C1 segment of cervical spinal cord (tissue), 14 donors: Measurements from ENCODE around the gene FAM107B.
A peak's percentile ranks its signal among the peaks of the same experiment; 100 is the strongest.

ENCODE experiments used
- DNase-seq, 14 donors: peaks; one replicate each; lab custom pipeline; 2025; lab: John Stamatoyannopoulos, UW

FAM107B gene

GRCh38 chr10:14779001-14779651 is 4.4 kb upstream of the FAM107B start:
- DNase-seq: no peak

GRCh38 chr10:14776546-14776945 is 1.8 kb upstream of the FAM107B start:
- no peak for DNase-seq

- DNase-seq: no peak
Observed at GRCh38 chr10:14775656-14776055, 959 bp upstream of the FAM107B start.

GRCh38 chr10:14774214-14774580 is 500 bp downstream of the FAM107B start:
- DNase-seq: no peak

- no peak for DNase-seq
Observed at GRCh38 chr10:14773551-14774213, 1.0 kb downstream of the FAM107B start.

GRCh38 chr10:14772399-14772798 is 2.3 kb downstream of the FAM107B start:
- DNase-seq: no peak

- no peak for DNase-seq
Observed at GRCh38 chr10:14770927-14771326, 3.8 kb downstream of the FAM107B start.

- DNase-seq: no peak
Observed at GRCh38 chr10:14761372-14761771, 13.3 kb downstream of the FAM107B start.

- DNase-seq: no peak
Observed at GRCh38 chr10:14758994-14759664, 15.6 kb downstream of the FAM107B start.

GRCh38 chr10:14758451-14758850 is 16.2 kb downstream of the FAM107B start:
- no peak for DNase-seq

GRCh38 chr10:14757986-14758385 is 16.7 kb downstream of the FAM107B start:
- DNase-seq: no peak

GRCh38 chr10:14757394-14757793 is 17.3 kb downstream of the FAM107B start:
- DNase-seq: no peak

- DNase-seq: no peak
Observed at GRCh38 chr10:14753441-14753840, 21.3 kb downstream of the FAM107B start.

GRCh38 chr10:14751921-14752320 is 22.8 kb downstream of the FAM107B start:
- DNase-seq: peak in 3 of 14 donors; percentile 25 to 97 (median 37)

GRCh38 chr10:14751014-14751896 is 23.4 kb downstream of the FAM107B start:
- DNase-seq: peak in 4 of 14 donors; percentile 15 to 48 (median 24)

- DNase-seq: peak in 3 of 14 donors; percentile 13 to 78 (median 18)
Observed at GRCh38 chr10:14749070-14749809, 25.5 kb downstream of the FAM107B start.

GRCh38 chr10:14748441-14748840 is 26.3 kb downstream of the FAM107B start:
- peak in 2 of 14 donors; percentile 17 to 32 for DNase-seq

GRCh38 chr10:14742815-14743214 is 31.9 kb downstream of the FAM107B start:
- no peak for DNase-seq

- DNase-seq: no peak
Observed at GRCh38 chr10:14742382-14742781, 32.3 kb downstream of the FAM107B start.

GRCh38 chr10:14740684-14741247 is 33.9 kb downstream of the FAM107B start:
- DNase-seq: no peak
